Measurements from ENCODE around the gene SIT1. TPM values are rescaled to one million over a fixed set of nuclear protein-coding genes. Genes with fewer than 3 reads are reported as not detected.
A peak's percentile ranks its signal among the peaks of the same experiment; 100 is the strongest.

Gene SIT1
- total RNA-seq, 1 donor from 2014 or later: not detected

GRCh38 chr9:35682520-35683315 lies 32.0 kb upstream of the SIT1 start:
- DNase-seq (ENCODE audit: low read depth): no peak

DNA sequence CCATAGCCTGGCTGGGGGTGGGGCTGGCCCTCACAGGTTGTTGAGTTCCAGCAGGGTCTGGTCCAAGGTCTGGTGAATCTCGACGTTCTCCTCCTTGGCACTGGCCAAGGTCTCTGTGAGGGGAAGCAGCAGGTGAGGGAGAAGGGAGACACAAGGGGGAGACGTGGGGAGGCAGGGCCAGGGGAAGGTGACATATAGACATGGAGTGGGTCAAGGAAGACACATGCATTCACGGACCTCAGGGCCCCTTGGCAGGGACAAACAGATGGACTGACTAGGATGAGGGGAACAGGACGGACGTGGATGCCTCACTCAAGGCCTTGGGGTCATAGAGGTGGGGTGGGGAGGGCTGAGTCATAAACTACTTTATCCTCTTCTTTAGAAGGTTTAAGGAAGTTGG lies 31.3 kb upstream of the SIT1 start:
- no peak for DNase-seq (ENCODE audit: low read depth)

DNA sequence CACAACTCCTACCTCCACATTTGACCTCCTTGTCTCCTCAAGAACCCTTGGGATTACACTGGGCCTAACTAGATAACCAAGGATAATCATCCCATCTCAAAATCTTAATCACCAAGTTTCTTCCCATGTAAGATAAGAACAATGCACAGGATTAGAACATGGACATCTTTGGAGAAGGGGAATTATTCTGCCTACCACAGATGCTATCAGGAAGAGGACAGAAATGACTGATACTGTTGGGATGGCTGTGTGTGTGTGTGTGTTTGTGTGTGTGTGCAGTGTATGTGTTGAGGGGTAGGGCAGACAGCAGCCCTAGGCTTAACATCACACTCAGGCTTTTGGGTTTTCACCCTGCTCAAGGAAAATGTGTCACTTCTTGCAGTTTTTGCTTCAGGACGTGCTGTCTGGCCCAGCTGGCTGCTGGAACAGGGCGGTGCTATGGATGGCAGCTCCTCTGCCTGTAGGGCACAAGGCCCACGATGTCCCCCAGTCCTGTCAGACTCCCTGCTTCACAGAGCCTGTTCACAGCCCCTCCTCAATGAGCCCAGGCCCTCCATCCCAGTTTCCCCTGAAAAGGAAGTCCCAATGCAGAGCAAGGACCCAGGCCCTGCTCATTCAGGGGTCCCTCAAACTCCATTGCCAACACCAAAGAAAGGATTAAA lies 30.7 kb upstream of the SIT1 start:
- no peak for DNase-seq (ENCODE audit: low read depth)

GRCh38 chr9:35680331-35681105 lies 29.8 kb upstream of the SIT1 start:
- DNase-seq (ENCODE audit: low read depth): no peak

GRCh38 chr9:35679766-35680330 lies 29.1 kb upstream of the SIT1 start:
- DNase-seq (ENCODE audit: low read depth): no peak

DNA sequence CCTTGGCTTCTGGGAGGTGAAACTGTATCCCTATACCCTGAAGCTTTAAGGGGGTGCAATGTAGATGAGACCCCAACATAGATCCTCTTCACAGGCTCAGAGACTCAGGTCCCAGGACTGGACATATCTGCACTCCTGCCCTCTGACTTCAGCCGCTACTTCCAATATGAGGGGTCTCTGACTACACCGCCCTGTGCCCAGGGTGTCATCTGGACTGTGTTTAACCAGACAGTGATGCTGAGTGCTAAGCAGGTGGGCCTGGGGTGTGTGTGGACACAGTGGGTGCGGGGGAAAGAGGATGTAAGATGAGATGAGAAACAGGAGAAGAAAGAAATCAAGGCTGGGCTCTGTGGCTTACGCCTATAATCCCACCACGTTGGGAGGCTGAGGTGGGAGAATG lies 28.4 kb upstream of the SIT1 start:
- DNase-seq (ENCODE audit: low read depth): no peak

DNA sequence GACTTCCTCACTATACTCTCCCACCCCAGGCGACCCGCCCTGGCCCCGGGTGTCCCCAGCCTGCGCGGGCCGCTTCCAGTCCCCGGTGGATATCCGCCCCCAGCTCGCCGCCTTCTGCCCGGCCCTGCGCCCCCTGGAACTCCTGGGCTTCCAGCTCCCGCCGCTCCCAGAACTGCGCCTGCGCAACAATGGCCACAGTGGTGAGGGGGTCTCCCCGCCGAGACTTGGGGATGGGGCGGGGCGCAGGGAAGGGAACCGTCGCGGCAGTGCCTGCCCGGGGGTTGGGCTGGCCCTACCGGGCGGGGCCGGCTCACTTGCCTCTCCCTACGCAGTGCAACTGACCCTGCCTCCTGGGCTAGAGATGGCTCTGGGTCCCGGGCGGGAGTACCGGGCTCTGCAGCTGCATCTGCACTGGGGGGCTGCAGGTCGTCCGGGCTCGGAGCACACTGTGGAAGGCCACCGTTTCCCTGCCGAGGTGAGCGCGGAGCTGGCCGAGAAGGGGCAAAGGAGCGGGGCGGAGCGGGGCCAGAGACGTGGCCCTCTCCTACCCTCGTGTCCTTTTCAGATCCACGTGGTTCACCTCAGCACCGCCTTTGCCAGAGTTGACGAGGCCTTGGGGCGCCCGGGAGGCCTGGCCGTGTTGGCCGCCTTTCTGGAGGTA lies 25.1 kb upstream of the SIT1 start:
- DNase-seq (ENCODE audit: low read depth): no peak

GRCh38 chr9:35675204-35675603 lies 24.5 kb upstream of the SIT1 start:
- no peak for DNase-seq (ENCODE audit: low read depth)

GRCh38 chr9:35674025-35674361 lies 23.3 kb upstream of the SIT1 start:
- DNase-seq (ENCODE audit: low read depth): no peak

GRCh38 chr9:35673132-35674024 lies 22.6 kb upstream of the SIT1 start, which contains the start of gene CA9:
TSS of gene CA9 (plus strand) at chr9:35673928. CDS start at chr9:35673960, 32 bp downstream.
- DNase-seq (ENCODE audit: low read depth): no peak

- DNase-seq (ENCODE audit: low read depth): peak; percentile 93
Observed at GRCh38 chr9:35669331-35670145, 18.8 kb upstream of the SIT1 start.

- no peak for DNase-seq (ENCODE audit: low read depth)
Observed at GRCh38 chr9:35667939-35668338, 17.2 kb upstream of the SIT1 start.

- DNase-seq (ENCODE audit: low read depth): no peak
Observed at GRCh38 chr9:35666549-35666948, 15.8 kb upstream of the SIT1 start.

DNA sequence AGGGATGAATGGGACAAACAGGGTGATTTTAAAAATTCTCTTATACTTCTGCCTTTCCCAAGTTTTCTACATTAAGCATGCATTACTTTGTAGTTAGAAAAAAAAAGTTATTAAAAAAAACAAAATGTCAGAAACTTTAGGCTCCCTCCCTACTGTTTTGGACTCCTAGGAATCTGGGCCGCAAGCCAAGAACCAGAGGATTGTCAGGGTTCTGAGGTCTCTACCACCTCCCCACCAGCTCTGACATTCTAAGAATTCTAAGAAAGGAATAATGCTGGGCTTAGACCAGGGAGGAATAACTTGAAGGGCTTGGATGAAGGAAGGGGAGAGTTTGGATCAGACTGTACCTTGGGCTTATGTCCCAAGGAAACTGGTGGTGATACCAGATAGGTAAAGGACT lies 15.3 kb upstream of the SIT1 start:
- DNase-seq (ENCODE audit: low read depth): peak; percentile 53

- DNase-seq (ENCODE audit: low read depth): no peak
Observed at GRCh38 chr9:35665471-35665818, 14.7 kb upstream of the SIT1 start.

- peak; percentile 64 for DNase-seq (ENCODE audit: low read depth)
Observed at GRCh38 chr9:35664531-35665470, 14.1 kb upstream of the SIT1 start, which contains the start of gene ARHGEF39. TSS of gene ARHGEF39 (minus strand) at chr9:35665195. CDS start at chr9:35665169, 26 bp downstream.

DNA sequence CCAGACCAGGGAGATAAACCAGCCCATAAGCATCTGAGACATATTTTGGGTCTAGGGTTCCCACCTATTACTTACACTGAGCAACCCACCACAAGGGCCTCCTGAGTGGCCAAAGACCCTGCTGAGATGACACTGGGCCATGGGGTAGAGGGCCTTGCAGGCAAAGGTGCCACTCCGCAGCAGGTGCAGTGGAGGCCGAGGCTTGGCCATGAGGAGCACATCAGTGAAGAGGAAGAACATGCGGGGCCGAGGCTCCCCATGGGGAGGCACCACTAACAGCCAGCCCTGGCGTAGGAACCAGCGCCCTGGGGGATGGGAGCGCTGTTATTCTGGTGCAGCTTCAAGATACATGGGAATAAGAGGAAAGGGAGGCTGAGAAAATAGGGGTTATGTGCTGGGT lies 11.7 kb upstream of the SIT1 start:
- no peak for DNase-seq (ENCODE audit: low read depth)

GRCh38 chr9:35661756-35662350 lies 11.1 kb upstream of the SIT1 start:
- DNase-seq (ENCODE audit: low read depth): no peak

Measured in renal cortical epithelial cell (primary cell).